ENCODE data around the gene FBXO31. TPM values are rescaled to one million over a fixed set of nuclear protein-coding genes. Genes with fewer than 3 reads are reported as not detected.

Gene FBXO31
- total and polyA plus RNA-seq, 10 of the 15 experiments (the other 5 are each of a cell fraction or from before 2014, with no cell fraction given): 0.19 to 33.1 (median 10.3) TPM

- BruUV-seq (replicated peaks): no TSS peak
- RAD21 ChIA-PET (ENCODE audit: unreplicated experiment): no interaction called here
- Histone ChIP-seq H3K4me3 (no peak overlapping the region), H3K79me2 (ENCODE audit: control insufficient read depth, insufficient read depth, low read length) (peaks cover 7% of the 10 kb centered on the region), H3K4me1 (ENCODE audit: control insufficient read depth, insufficient read depth, low read length) (peaks cover 8% of the 10 kb centered on the region), H3K9ac (ENCODE audit: control insufficient read depth, insufficient read depth, low read length) (no peak overlapping the region), H4K20me1 (ENCODE audit: control insufficient read depth, insufficient read depth) (no peaks in the 10 kb centered on the region; the same call in 1 of the 2 replicates), H3K36me3 (ENCODE audit: control insufficient read depth in 2 of 2, insufficient read depth in 2 of 2, low read length in 1 of 2) (0 out of 4 replicates have a peak, but pooled peaks cover 0 to under 1% of the 10 kb centered on the region in 2 experiments), H3K27me3 (replicated peaks in 1 of 2; ENCODE audit: control insufficient read depth in 2 of 2, insufficient read depth in 2 of 2, low read length in 1 of 2) (no peaks in the 10 kb centered on the region), H3K9me3 (replicated peaks; ENCODE audit: control insufficient read depth, insufficient read depth, low read length) (no peaks in the 10 kb centered on the region), H2AFZ (ENCODE audit: control insufficient read depth, low read depth, low read length) (no peak overlapping the region), H3K27ac (ENCODE audit: control insufficient read depth, insufficient read depth) (no peak overlapping the region), H3K4me2 (ENCODE audit: control insufficient read depth, insufficient read depth) (no peak overlapping the region)
- FAIRE-seq (no peak), ATAC-seq (no peak), DNase-seq (ENCODE audit: low read depth, low spot score) (no peak)
- POLR2A ChIA-PET: interaction anchor here (0.6 kb wide), 1 partner anchor 50 kb away, joined by 3 read pairs; no protein-coding TSS in a partner anchor
- WGBS (ENCODE audit: insufficient coverage, insufficient replicate concordance, low lambda C conversion rate, missing lambda C conversion rate): 88% methylated on average over 33 of the region's 35 CpGs
- CTCF ChIA-PET: interaction anchor here (2.6 kb wide), 1 partner anchor 72 kb away, joined by 11 read pairs; no protein-coding TSS in a partner anchor
- intact Hi-C loops (cut with micrococcal nuclease; ENCODE audit: unreplicated experiment) (no loop called here), in situ Hi-C loops (cut with MboI) (no loop called here)
- SMC1A ChIA-PET (ENCODE audit: uncharacterized antibody, unreplicated experiment): interaction anchor here (1.2 kb wide), 1 partner anchor 58 kb away, joined by 3 read pairs; no protein-coding TSS in a partner anchor
- TF ChIP-seq CREM (IDR thresholded peaks at IDR 0.05; ENCODE audit: low read depth): no peak
- TF ChIP-seq POLR2A (IDR thresholded peaks at IDR 0.05; ENCODE audit: low read depth, low read length): 0 out of 2 replicates have a peak, but pooled peaks have one; percentile 6
- TF ChIP-seq ZBTB4 (CRISPR knock-in tag; IDR thresholded peaks at IDR 0.05): no peak
- no peak for TF ChIP-seq USF1 (IDR thresholded peaks at IDR 0.05; ENCODE audit: borderline replicate concordance, extremely low read length, insufficient read depth, low read depth, low read length)
- no peak for TF ChIP-seq SUPT20H (IDR thresholded peaks at IDR 0.05; ENCODE audit: borderline replicate concordance, control insufficient read depth, low read depth, low read length)
Measured at GRCh38 chr16:87322833-87323726, 60.5 kb downstream of the FBXO31 start.
